ENCODE results near the gene FAM135A. TPM values are rescaled to one million over a fixed set of nuclear protein-coding genes. Genes with fewer than 3 reads are reported as not detected.
A peak's percentile ranks its signal among the peaks of the same experiment; 100 is the strongest.

The FAM135A gene
- total RNA-seq, 1 experiment from 2014 or later = 20.4 TPM

- no TSS peak for BruUV-seq (replicated peaks)
- Mint-ChIP-seq H3K4me3 (ENCODE audit: unreplicated experiment) (peak overlapping the region; percentile 92), H3K4me1 (ENCODE audit: insufficient read depth, unreplicated experiment) (no peaks in the 10 kb centered on the region), H3K9me3 (ENCODE audit: unreplicated experiment) (no peaks in the 10 kb centered on the region), H3K36me3 (ENCODE audit: insufficient read depth, unreplicated experiment) (peaks cover 3% of the 10 kb centered on the region), H3K27ac (ENCODE audit: low read depth, unreplicated experiment) (peak overlapping the region; percentile 75), H3K27me3 (ENCODE audit: insufficient read depth, unreplicated experiment) (no peaks in the 10 kb centered on the region)
- POLR2A ChIA-PET = interaction anchor here (0.6 to 5.3 kb wide), 14 partner anchors 12 to 1806 kb away, joined by 3 to 97 read pairs (median 11); partner anchors contain the start of gene SMAP1
- TF ChIP-seq, protein P1, sequence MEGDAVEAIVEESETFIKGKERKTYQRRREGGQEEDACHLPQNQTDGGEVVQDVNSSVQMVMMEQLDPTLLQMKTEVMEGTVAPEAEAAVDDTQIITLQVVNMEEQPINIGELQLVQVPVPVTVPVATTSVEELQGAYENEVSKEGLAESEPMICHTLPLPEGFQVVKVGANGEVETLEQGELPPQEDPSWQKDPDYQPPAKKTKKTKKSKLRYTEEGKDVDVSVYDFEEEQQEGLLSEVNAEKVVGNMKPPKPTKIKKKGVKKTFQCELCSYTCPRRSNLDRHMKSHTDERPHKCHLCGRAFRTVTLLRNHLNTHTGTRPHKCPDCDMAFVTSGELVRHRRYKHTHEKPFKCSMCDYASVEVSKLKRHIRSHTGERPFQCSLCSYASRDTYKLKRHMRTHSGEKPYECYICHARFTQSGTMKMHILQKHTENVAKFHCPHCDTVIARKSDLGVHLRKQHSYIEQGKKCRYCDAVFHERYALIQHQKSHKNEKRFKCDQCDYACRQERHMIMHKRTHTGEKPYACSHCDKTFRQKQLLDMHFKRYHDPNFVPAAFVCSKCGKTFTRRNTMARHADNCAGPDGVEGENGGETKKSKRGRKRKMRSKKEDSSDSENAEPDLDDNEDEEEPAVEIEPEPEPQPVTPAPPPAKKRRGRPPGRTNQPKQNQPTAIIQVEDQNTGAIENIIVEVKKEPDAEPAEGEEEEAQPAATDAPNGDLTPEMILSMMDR (IDR thresholded peaks at IDR 0.05; ENCODE audit: unreplicated experiment) = no peak
- DNase-seq (ENCODE audit: unreplicated experiment) = peak; percentile 22
- intact Hi-C loops (cut with micrococcal nuclease) = loop anchor here (1.0 to 5.0 kb wide), 3 partner anchors 15 to 273 kb away; no protein-coding TSS in a partner anchor
- CTCF ChIA-PET = interaction anchor here (0.7 to 3.2 kb wide), 10 partner anchors 15 to 253 kb away, joined by 3 to 29 read pairs (median 5); no protein-coding TSS in a partner anchor
These were observed 735 bp downstream of the FAM135A start for GRCh38 chr6:70413992-70414494.

DNA sequence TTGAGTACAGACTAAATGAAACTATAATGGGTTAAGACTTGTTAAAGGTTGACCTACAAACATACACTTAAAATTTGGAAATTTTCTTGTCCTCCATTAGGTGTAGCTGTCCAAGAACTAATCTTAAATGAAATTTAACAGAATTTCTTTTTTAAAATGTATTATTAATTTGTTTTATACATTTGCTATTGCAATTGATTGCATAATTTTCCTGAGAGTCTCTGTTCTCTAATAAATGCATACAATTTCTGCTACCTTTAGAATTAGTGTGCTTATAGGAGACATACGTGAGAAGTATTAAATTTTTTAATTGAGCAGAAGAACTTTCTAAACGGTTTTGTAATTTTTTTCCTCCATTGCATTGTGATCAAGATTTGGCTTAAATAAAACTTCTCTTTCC lies 1.5 kb downstream of the FAM135A start:
- no peak for DNase-seq (ENCODE audit: unreplicated experiment)
- Mint-ChIP-seq H3K9me3 (ENCODE audit: unreplicated experiment) (no peaks in the 10 kb centered on the region), H3K4me3 (ENCODE audit: unreplicated experiment) (peak overlapping the region; percentile 92), H3K4me1 (ENCODE audit: insufficient read depth, unreplicated experiment) (no peaks in the 10 kb centered on the region), H3K27ac (ENCODE audit: low read depth, unreplicated experiment) (peak overlapping the region; percentile 75), H3K27me3 (ENCODE audit: insufficient read depth, unreplicated experiment) (no peaks in the 10 kb centered on the region), H3K36me3 (ENCODE audit: insufficient read depth, unreplicated experiment) (peaks cover 5% of the 10 kb centered on the region)
- intact Hi-C loops (cut with micrococcal nuclease) = loop anchor here (1.0 to 5.0 kb wide), 2 partner anchors 103 to 272 kb away; no protein-coding TSS in a partner anchor
- TSS peak; percentile 32 for BruUV-seq (replicated peaks)
- ChIA-PET POLR2A (interaction anchor here (0.6 to 5.3 kb wide), 8 partner anchors 13 to 1805 kb away, joined by 3 to 97 read pairs (median 14); partner anchors contain the start of gene SMAP1), CTCF (interaction anchor here (0.7 to 3.0 kb wide), 7 partner anchors 44 to 541 kb away, joined by 3 to 29 read pairs (median 5); no protein-coding TSS in a partner anchor)
- TF ChIP-seq, protein P1 (IDR thresholded peaks at IDR 0.05; ENCODE audit: unreplicated experiment) = no peak

GRCh38 chr6:70415247-70415646 lies 1.9 kb downstream of the FAM135A start:
- intact Hi-C loops (cut with micrococcal nuclease) = loop anchor here (1.0 kb wide), 1 partner anchor 103 kb away; no protein-coding TSS in a partner anchor
- ChIA-PET POLR2A (interaction anchor here (1.1 to 5.3 kb wide), 5 partner anchors 17 to 253 kb away, joined by 3 to 97 read pairs (median 22); partner anchors contain the start of gene SMAP1), CTCF (interaction anchor here (0.7 to 3.0 kb wide), 6 partner anchors 45 to 540 kb away, joined by 3 to 29 read pairs (median 4); no protein-coding TSS in a partner anchor)
- Mint-ChIP-seq H3K27ac (ENCODE audit: low read depth, unreplicated experiment) (no peak overlapping the region), H3K4me1 (ENCODE audit: insufficient read depth, unreplicated experiment) (no peaks in the 10 kb centered on the region), H3K27me3 (ENCODE audit: insufficient read depth, unreplicated experiment) (no peaks in the 10 kb centered on the region), H3K9me3 (ENCODE audit: unreplicated experiment) (no peaks in the 10 kb centered on the region), H3K4me3 (ENCODE audit: unreplicated experiment) (peak overlapping the region; percentile 92), H3K36me3 (ENCODE audit: insufficient read depth, unreplicated experiment) (peaks cover 5% of the 10 kb centered on the region)
- no peak for DNase-seq (ENCODE audit: unreplicated experiment)
- no TSS peak for BruUV-seq (replicated peaks)
- TF ChIP-seq, protein P1 (IDR thresholded peaks at IDR 0.05; ENCODE audit: unreplicated experiment) = no peak

- H3K27ac Mint-ChIP-seq (ENCODE audit: low read depth, unreplicated experiment) = no peak overlapping the region
- peaks cover 5% of the 10 kb centered on the region for H3K36me3 Mint-ChIP-seq (ENCODE audit: insufficient read depth, unreplicated experiment)
- POLR2A ChIA-PET = interaction anchor here (1.1 to 5.3 kb wide), 5 partner anchors 17 to 253 kb away, joined by 3 to 97 read pairs (median 22); partner anchors contain the start of gene SMAP1
- H3K4me1 Mint-ChIP-seq (ENCODE audit: insufficient read depth, unreplicated experiment) = no peaks in the 10 kb centered on the region
- H3K9me3 Mint-ChIP-seq (ENCODE audit: unreplicated experiment) = no peaks in the 10 kb centered on the region
- TF ChIP-seq, protein P1 (IDR thresholded peaks at IDR 0.05; ENCODE audit: unreplicated experiment) = no peak
- BruUV-seq (replicated peaks) = no TSS peak
- no peak overlapping the region for H3K4me3 Mint-ChIP-seq (ENCODE audit: unreplicated experiment)
- CTCF ChIA-PET = interaction anchor here (0.8 kb wide), 1 partner anchor 194 kb away, joined by 3 read pairs; no protein-coding TSS in a partner anchor
- no peaks in the 10 kb centered on the region for H3K27me3 Mint-ChIP-seq (ENCODE audit: insufficient read depth, unreplicated experiment)
- intact Hi-C loops (cut with micrococcal nuclease) = loop anchor here (1.0 kb wide), 1 partner anchor 103 kb away; no protein-coding TSS in a partner anchor
- no peak for DNase-seq (ENCODE audit: unreplicated experiment)
These were observed 2.4 kb downstream of the FAM135A start for GRCh38 chr6:70415660-70416059.

Data from MCF 10A (cell line).